Endometrium (tissue), 2 donors: ENCODE results near the gene FXYD2.

Experiments
- FAIRE-seq: peaks from 2 replicates; lab custom pipeline; 2012; peaks lifted over from hg19 to GRCh38; lab: Jason Lieb, UNC
- donor health status: control.
- donor health status: control.

The FXYD2 gene

DNA sequence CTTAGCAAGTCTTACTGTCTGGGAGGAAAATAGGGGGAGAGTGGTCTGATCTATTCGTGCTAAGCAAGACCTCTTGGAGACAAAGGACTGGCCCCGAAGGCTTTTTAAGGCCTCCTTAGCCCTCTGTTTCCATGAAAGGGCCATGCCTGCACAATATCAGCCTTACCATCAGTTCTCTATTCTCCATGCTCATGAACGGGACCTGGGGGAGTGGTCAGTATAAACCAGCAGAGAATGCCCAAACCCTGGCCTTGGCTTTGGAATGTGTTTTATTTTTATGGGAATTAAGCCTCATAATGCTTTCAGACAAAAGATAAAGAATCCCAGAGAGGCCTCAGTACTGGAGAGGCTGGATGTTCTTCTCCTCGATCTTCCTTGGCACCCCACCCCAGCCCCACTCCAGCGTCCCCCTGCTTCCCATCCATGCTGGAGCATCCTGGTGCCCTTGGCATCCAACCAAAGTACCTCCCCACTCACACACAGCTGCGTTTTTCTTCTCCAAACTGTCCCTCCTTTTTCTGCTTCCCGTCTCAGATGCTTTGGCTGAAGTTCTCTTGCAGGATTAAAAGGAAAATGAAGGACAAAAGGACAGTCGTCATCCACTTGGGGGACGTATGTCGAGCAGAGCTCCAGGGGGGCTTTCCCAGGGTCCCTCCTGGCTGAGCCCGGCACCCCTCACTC lies 33.3 kb upstream of the FXYD2 start:
- FAIRE-seq, result no peak

DNA sequence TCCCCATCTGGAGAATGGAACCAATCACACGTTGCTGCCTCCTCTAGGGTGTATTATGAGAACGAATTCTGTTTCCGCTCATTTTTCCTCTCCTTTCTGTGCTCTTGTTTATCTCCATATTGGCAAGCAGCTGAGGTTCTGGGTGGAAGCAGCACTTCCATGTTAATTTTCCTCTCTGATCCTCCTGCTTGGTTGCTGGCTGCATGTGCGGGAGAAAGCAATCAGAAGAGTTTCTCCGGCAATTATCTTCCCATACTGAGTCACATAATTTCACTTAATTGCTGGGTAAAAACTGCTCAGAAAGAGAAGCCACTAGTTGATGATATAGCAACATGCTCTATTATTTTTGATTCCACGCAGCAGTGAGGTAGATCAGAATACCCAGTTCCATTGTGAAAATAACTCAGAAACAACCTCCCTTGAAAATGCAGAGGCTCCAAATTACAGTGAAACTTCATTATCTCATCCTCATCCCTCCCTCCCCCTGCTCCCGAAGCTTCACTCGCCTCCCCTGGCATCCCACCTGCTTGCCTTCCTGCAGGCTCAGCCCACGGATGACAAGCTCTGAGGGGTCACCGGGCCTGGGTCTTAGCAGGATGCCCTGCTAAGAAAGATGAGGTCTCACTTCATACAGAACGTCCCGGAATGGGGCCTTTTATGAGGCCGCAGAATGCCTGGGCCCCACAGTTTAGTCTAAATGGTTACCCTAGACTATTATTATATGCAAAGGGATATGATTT lies 31.5 kb upstream of the FXYD2 start:
- no peak for FAIRE-seq

DNA sequence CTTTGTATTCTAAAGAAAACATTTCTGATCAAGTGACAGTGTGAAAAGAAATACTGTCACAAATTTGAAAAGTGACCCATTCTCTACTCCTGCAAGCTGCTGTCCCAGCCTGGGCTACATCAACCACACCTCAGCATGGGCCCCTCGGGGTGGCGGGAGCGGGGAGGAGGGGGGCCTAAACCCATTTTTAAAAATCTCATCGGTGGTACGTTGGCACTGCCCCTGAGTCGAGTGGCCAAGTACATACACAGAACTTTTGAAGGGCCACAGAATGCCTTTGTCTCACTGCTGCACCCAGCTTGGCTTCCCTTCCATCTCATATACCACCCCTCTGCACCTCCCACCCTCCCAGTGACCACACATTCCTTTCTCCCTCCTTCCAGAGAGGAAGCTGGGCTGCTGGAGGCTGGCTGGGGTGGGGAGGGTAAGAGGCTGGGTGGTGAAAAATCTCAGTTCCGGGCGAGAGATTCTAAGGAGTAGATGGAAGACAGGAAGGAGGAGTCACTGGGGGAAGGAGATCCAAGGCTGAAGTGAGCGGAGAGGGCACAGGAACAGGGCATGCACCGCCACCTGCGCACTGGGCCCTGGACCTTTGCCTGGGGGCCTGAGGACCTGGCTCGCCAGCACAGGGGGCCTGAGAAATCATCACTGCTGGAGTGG lies 30.8 kb upstream of the FXYD2 start:
- no peak for FAIRE-seq

DNA sequence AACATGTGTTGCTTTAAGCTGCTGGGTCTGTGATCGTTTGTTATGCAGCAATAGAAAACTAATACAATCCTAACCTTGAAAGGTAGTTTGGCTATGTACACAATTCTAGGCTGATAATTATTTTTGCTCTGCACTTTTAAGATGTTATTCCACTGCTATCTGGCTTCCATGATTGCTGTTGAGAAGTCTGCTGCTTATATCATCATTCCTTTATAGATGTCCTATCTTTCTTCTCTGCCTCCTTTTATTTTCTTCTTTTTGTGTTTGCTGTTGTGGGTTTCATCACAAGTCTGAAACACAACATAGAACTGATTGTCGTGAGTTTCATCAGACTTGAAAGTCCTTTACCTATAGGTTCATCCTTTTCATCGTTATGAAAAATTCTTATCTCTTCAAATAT lies 27.8 kb upstream of the FXYD2 start:
- FAIRE-seq, result no peak

DNA sequence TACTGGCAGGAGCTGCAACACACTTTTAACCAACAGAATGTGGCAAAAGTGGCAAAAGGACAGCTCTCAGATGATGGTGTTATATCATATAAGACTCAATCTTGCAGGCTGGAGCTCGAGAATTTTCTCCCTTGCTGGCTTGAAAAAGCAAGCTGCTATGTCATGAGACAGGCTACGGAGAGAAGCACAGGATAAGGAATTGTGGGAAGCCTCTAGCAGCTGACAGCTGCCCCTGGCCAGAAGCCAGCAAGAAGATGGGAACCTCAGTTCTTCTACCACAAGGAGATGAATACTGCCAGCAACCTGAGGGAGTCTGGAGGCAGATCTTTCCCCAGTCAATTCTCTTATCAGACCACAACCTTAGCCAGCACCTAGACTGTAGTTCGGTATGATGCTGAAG lies 27.3 kb upstream of the FXYD2 start:
- FAIRE-seq, result no peak

DNA sequence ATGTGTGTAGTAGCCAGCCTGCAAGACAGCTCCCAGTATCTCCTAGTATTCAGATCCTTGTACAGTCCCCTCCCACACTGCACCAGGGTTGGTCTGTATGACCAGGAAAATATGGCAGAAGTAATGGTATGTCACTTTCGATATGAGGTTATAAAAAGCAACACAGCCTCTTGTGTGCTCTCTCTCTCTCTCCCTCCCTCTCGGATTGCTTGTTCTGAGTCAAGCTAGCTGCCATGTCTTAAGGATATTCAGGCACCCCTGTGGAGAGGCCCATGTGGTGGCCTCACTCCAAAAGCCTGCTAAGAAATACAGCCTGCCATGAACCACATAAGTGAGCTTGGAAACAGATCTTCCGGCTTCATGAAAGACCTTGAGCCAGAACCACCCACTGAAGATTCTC lies 26.6 kb upstream of the FXYD2 start:
- no peak for FAIRE-seq

DNA sequence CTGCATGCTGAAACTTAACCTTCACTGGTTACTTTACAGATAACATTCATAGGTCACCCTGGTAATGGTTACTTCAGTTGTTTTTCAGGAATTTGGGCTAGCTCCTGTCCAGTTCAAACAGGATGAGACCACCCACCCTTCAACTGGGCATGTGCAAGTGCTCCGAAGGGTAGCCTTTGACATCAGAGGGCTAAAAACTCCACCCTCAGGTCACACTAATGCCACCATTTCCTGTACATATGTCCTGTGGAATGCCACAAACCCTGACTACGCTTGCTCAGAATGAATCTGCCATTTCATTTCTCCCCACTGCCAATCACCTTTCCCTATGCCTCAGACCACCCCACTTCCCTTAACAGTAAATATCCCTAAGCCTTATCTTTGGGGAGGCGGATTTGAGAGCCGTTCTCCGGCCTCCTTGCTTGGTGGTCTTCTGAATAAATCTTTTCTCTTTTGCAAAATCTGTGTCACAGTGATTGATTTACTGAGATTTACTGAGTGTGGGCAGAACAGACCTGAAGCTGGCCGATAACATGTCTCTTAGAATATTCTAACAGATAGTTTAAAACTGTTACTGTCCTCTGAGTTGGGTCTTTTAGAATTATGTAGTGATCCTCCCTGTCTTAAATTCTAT lies 25.4 kb upstream of the FXYD2 start:
- FAIRE-seq, result no peak

GRCh38 chr11:117843666-117844484 lies 19.3 kb upstream of the FXYD2 start:
- no peak for FAIRE-seq

DNA sequence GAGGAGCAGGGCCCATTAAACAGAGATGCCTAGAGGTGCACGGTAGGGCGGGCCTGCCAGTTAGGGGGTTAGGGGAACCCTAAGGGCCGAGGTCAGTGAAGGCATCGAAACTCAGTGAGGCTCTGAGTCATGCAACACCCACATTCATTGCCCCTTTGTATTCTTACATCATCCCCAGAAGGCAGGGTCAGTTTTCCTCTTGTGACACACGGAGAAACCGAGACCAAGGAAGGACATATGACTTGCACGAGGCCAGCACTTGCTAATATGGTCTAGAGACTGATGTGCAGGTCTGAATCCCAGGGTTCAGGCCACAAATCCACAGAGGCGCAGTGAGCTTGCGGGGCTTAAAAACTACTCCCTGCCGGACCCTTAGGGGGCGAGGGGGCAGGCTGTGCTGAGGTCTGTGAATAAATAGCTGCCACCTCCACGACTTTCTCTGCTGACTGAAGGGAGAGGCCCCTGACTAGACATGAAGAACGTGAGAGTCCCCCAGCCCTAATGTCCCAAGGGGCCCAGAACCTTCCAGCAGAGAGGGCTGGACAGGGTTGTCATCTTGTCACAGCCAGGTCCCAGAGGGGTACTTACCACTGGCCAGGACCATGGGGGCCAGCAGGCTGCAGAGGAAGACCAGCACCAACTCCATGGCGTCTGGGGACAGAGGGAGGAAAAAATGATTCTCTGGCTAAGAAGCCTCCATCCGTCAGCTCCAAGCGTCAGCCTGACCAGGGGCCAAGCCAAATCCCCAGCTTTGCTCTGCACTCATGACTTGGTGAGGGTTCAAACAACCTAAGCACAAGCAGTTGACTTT lies 17.8 kb upstream of the FXYD2 start:
- FAIRE-seq, result no peak

GRCh38 chr11:117841551-117842031 lies 17.0 kb upstream of the FXYD2 start:
- no peak for FAIRE-seq

DNA sequence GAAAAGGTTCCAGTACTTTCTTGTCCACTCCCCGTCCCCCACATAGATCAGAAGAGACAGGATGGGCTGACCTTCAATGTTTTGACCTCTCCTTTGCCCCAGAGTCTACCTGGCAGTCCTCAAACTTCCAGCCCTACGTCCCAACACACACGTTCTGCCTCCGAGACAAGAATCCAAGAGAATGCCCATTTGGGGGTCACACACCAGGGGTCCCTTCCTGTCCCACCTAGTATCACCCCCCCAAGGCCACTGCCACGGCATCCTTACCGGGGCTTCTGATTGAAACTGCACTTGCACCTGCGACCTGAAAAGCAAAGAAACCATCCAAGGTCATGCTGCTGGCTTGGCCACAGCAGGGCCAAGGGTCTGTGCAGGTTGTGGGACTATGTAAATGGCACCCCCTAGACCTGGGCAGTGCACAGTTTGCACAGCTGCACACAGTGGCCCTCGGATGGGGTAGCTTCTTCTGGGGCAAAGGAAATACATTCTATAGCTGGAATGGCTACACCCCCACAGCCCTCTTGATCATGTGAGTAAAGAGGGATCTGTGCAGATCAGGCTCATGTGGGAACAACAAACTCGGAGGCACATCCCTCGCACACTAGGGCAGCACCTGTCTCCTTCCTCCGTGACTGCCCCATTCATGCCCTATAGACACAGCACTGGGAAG lies 16.5 kb upstream of the FXYD2 start:
- no peak for FAIRE-seq

DNA sequence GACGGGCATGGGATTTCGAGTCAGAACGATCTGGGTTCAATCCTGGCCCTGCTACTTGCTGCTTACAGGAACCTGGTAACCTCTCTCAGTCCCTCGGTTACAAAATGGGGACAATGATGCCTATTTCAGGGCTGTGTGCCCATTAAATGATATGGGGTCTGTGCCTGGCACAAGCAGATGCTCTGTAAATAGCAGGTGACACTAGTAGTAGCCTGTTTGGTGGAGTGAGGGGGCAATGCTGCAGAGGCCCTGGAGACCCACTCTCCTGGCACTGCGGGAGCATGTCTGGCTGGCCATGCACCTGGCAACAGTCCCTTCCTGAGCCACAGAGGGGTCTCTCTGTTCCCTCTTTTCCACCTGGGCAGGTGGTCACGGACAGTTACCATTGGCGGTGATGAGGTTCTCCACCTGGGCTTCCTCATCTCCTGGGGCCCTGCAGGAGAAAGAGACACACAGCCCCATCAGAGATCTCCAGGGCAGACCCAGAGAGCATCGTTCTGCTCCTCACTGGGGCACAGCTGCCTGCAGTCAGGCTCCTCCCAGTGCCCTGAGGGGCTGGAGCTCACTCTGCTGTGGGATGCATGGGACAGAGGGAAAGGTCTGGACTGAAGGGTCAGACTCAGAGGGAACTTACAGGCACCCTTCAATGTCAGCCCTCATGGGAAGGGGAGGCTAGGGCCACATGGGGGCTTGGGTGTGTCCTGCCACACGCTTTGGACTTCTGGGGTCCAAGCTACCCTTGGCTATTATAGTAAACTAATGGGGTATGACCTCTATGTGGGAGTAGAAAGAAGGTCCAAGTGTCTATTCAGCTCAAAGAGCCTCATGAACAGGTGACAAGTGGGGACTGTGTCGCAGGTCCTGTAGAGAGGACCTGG lies 15.6 kb upstream of the FXYD2 start:
- no peak for FAIRE-seq

DNA sequence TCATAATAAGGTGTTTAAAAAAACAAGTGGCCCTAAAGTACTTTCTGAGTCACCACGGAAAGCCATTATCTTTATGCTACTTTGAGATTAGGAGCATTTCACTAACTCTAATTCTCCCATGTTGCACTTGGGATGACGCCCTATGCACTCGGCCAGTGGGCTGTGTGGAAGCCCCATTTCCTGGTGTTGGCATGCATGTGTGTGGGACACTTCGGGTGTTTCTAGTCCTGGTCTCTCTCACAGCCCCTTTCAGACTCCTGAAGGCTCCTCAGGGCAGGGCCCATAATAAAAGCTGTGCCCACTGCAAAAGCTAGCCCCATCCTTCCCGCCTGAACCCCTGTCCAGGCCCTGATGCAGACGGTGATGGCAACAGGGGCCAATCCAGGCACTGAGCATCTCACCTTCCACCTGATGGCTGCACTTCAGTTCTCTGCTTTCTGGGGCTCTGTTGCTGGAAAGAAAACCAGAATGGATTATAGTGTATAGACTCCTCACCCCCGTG lies 14.9 kb upstream of the FXYD2 start:
- FAIRE-seq, result no peak

DNA sequence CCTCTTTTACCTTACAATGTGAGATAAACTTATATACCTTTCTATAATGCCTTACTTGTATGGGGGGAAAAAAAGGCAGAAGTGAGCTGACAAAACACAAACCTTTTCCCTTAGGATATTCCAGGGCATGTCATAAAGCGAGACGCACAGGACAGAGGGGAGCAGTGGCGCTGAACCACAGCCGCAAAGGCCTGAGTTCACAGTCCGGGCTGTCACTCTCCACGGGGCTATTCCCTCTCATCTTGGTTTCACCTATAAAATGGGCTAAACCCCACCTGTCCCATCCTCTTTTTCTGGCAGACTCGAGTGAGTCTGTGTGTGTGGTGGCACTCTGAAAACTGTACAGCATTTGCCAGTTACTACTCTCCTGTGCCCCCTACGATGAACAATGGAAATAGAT lies 14.4 kb upstream of the FXYD2 start:
- no peak for FAIRE-seq

DNA sequence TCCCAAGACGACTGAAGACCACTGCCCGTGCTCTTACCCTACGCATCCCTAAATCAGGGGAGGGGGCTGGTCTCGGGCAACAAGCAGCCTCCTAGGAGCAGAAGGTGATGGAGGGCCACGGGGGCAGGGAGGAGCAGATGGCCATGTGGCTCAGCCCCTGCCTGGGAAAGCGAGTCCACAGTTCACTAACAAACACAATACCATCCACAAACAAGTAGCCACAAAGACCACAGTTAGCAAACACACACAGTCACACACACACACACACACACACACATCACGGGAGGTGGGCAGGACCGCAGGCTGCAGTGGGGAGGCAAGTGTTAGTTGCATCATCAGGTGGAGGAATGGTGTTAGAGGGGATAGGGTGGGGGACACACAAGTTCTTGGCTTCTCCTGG lies 13.2 kb upstream of the FXYD2 start:
- FAIRE-seq, result no peak

DNA sequence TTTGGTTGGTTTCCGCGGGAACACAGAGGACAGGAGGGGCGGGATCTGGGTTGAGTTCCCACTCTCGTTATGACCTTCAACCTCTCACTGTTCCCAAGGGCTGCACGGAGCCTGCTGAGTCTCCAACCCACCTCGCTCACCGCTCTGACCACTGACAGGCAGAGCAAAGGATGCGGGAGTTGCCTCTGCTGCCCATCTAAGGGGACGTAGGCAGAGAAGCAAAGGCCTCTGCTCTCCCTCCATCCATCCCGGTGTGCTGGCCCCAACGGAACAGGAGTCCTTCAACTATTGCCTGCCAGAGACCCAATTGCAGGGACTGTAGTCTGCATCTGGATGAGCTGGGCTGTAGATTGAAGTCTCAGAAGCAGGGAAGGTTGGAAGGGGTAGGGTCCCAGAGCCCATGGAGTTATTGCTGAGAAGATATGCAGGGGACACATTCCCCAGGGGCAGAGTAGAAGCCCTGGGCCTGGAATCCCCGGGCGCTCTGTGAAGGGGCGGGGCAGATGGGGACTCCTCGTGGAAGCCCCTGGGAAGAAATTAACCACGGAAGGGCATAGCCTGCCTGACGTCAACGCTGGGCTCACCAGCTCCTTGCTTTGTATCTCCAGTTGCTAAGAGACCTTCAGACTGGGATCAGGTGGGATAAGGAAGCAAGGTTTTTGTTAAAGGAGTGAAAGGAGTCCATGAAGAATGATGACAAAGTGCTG lies 12.7 kb upstream of the FXYD2 start:
- FAIRE-seq, result no peak

- no peak for FAIRE-seq
Measured at GRCh38 chr11:117836077-117836960, 11.8 kb upstream of the FXYD2 start.

DNA sequence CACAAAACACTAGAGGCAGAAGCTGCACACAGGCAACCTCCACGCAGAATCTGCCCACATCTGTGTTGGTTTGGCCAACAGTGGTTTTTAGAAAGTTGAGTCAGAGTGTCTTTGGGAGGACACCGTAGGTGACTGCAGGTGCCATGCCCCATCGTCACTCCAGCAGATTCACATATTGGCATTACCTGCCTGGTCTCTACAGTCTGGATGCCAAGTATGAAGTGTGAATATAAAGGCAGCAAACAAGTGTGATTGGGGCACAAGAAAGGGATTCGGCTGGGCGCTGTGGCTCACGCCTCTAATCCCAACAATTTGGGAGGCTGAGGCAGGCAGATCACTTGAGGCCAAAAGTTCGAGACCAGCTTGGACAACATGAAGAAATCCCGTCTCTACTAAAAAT lies 11.0 kb upstream of the FXYD2 start:
- no peak for FAIRE-seq
